ENCODE data around the gene PDCD11.

Gene PDCD11

GRCh38 chr10:103448746-103449145, 52.3 kb downstream of the PDCD11 start:
- H3K4me3 ChIP-seq (ENCODE audit: control insufficient read depth, low read depth, low read length): no peak overlapping the region
- DNase-seq (ENCODE audit: low read depth): peak; percentile 99
- no peak for TF ChIP-seq CTCF (conservative IDR thresholded peaks at IDR 0.05; ENCODE audit: control insufficient read depth, insufficient read depth, low read depth, low read length)

- no peak for DNase-seq (ENCODE audit: low read depth)
- no peak for TF ChIP-seq CTCF (conservative IDR thresholded peaks at IDR 0.05; ENCODE audit: control insufficient read depth, insufficient read depth, low read depth, low read length)
- peak overlapping the region; percentile 32 for H3K4me3 ChIP-seq (ENCODE audit: control insufficient read depth, low read depth, low read length)
Observed at GRCh38 chr10:103449208-103450144, 53.0 kb downstream of the PDCD11 start.

- no peak for DNase-seq (ENCODE audit: low read depth)
- H3K4me3 ChIP-seq (ENCODE audit: control insufficient read depth, low read depth, low read length): peak overlapping the region; percentile 79
- no peak for TF ChIP-seq CTCF (conservative IDR thresholded peaks at IDR 0.05; ENCODE audit: control insufficient read depth, insufficient read depth, low read depth, low read length)
Observed at GRCh38 chr10:103450201-103450695, 53.8 kb downstream of the PDCD11 start.

GRCh38 chr10:103451091-103451813, 54.8 kb downstream of the PDCD11 start:
- H3K4me3 ChIP-seq (ENCODE audit: control insufficient read depth, low read depth, low read length): peak overlapping the region; percentile 79
- peak; percentile 78 for DNase-seq (ENCODE audit: low read depth)
- no peak for TF ChIP-seq CTCF (conservative IDR thresholded peaks at IDR 0.05; ENCODE audit: control insufficient read depth, insufficient read depth, low read depth, low read length)

GRCh38 chr10:103451831-103452505, 55.5 kb downstream of the PDCD11 start, which contains the start of gene CALHM2:
Gene CALHM2, minus strand, starts transcription at chr10:103452370. Its CDS starts 2,429 bp downstream, at chr10:103449941.
- no peak for TF ChIP-seq CTCF (conservative IDR thresholded peaks at IDR 0.05; ENCODE audit: control insufficient read depth, insufficient read depth, low read depth, low read length)
- DNase-seq (ENCODE audit: low read depth): peak; percentile 47
- peak within 1 kb of the TSS; percentile 79 for H3K4me3 ChIP-seq (ENCODE audit: control insufficient read depth, low read depth, low read length)
